Thyroid gland (tissue), 4 donors: ENCODE measurements around the gene SAA4.
"Not testable (repeated sequence)": the region's sequence is repeated elsewhere in the genome, so short reads cannot be mapped to it uniquely, and the experiment has no call there.

ENCODE experiments used
- CTCF ChIP-seq, 6 experiments: fragments of 200-600 bp in 3 of 6; fragments of 450-650 bp in 3 of 6; sonication (generic) in 3 of 6; IDR thresholded peaks; one replicate each; pipeline ENCODE4 v1.5.1; 2016 to 2019; ENCODE audit warnings: antibody characterized with exemption in 6 of 6, mild to moderate bottlenecking in 2 of 6, inconsistent platforms in 1 of 6, moderate library complexity in 1 of 6
- POLR2A ChIP-seq, 2 donors: fragments of 450-650 bp; IDR thresholded peaks; one replicate each; pipeline ENCODE4 v1.6.1; 2017; ENCODE audit warnings: antibody characterized with exemption in 2 of 2, mild to moderate bottlenecking in 2 of 2, moderate library complexity in 1 of 2

GRCh38 chr11:18267335-18268133, 30.9 kb upstream of the SAA4 start:
- not testable (repeated sequence) for TF ChIP-seq CTCF, POLR2A (IDR thresholded peaks at IDR 0.05)
